HCT116 (cell line): ENCODE measurements around the gene RANBP3L. TPM values are rescaled to one million over a fixed set of nuclear protein-coding genes. Genes with fewer than 3 reads are reported as not detected.
"Not testable (repeated sequence)": the region's sequence is repeated elsewhere in the genome, so short reads cannot be mapped to it uniquely, and the experiment has no call there.

Experiments used
- ATAC-seq: fragments of 200-7000 bp; cut with Tn5 transposase; 2 replicates; pipeline ENCODE4 v1.9.1; 2020; ENCODE audit warnings: mild to moderate bottlenecking, moderate library complexity
- BruUV-seq: library from RNA; stranded (reverse); fragments of 400-500 nt; replicated peaks from 2 replicates; lab custom pipeline; 2021; lab: Mats Ljungman, UMichigan
- CTCF ChIA-PET: fragments of 300-600 bp; sonication (Branson Sonifier 250); formaldehyde crosslinking; loops from one replicate; lab custom pipeline; 2021; ENCODE audit warnings: antibody characterized with exemption; lab: Charles Lee
- POLR2A ChIA-PET: fragments of 300-600, 350-600 bp; sonication (Branson Sonifier 250); formaldehyde crosslinking; loops from one replicate; lab custom pipeline; 2021; ENCODE audit warnings: antibody characterized with exemption; lab: Charles Lee
- RAD21 ChIA-PET, 2 experiments: fragments of 300-600 bp; sonication (Branson Sonifier 250); formaldehyde crosslinking; loops; one replicate each; lab custom pipeline; 2023; ENCODE audit warnings: low total read pairs in 2 of 2; ENCODE audit not compliant: uncharacterized antibody in 2 of 2, unreplicated experiment in 2 of 2, low non-redundant PET in 1 of 2; lab: Charles Lee
- DNase-seq: peaks from one replicate; pipeline ENCODE4 v3.0.0-alpha.2; 2010; ENCODE audit warnings: low read depth, low spot score
- H2AFZ ChIP-seq: fragments of 200-600 bp; shearing (Covaris generic), sonication (generic); 2 replicates; pipeline ENCODE4 v1.6.1; 2017; ENCODE audit warnings: low read depth, mixed run types, mixed read lengths, antibody characterized with exemption, low read length; ENCODE audit not compliant: poor library complexity, severe bottlenecking
- H3K27ac ChIP-seq: 2 replicates; pipeline ENCODE4 v1.5.1; 2012; ENCODE audit warnings: low read depth, low read length
- H3K27me3 ChIP-seq: fragments of 200-600 bp; sonication (generic); 2 replicates; pipeline ENCODE4 v1.6.1; 2016; ENCODE audit warnings: mixed run types, low read length, mixed read lengths; ENCODE audit not compliant: insufficient read depth
- H3K36me3 ChIP-seq, 2 experiments: fragments of 200-500 bp in 1 of 2; fragments of 200-600 bp in 1 of 2; sonication (Bioruptor generic) in 1 of 2; sonication (generic) in 1 of 2; 2 replicates each; pipeline versions ENCODE4 v1.5.1 to v1.6.1; 2014 to 2016; ENCODE audit warnings: low read length in 2 of 2, inconsistent platforms in 1 of 2, mixed read lengths in 1 of 2, mixed run types in 1 of 2; ENCODE audit not compliant: insufficient read depth in 2 of 2, control insufficient read depth in 1 of 2
- H3K4me1 ChIP-seq, 2 experiments: fragments of 200-600 bp in 1 of 2; sonication (generic) in 1 of 2; 2 replicates each; pipeline versions ENCODE4 v1.5.1 to v1.6.1; 2012 to 2017; ENCODE audit warnings: low read length in 2 of 2, inconsistent platforms in 1 of 2, mild to moderate bottlenecking in 1 of 2, mixed read lengths in 1 of 2, mixed run types in 1 of 2, moderate library complexity in 1 of 2; ENCODE audit not compliant: insufficient read depth in 2 of 2, control insufficient read depth in 1 of 2
- H3K4me2 ChIP-seq: fragments of 200-600 bp; sonication (generic); 2 replicates; pipeline ENCODE4 v1.6.1; 2017; ENCODE audit warnings: mixed run types, low read length, mixed read lengths
- H3K4me3 ChIP-seq, 2 experiments: fragments of 200-600 bp in 1 of 2; sonication (generic) in 1 of 2; replicated peaks in 1 of 2; 2 replicates each; pipeline ENCODE4 v1.5.1; 2011 to 2016; ENCODE audit warnings: low read length in 2 of 2, control low read depth in 1 of 2, low read depth in 1 of 2, mild to moderate bottlenecking in 1 of 2, mixed read lengths in 1 of 2, mixed run types in 1 of 2
- H3K79me2 ChIP-seq: fragments of 200-600 bp; sonication (generic); 2 replicates; pipeline ENCODE4 v1.6.1; 2017; ENCODE audit warnings: mild to moderate bottlenecking, mixed run types, low read length, moderate library complexity, mixed read lengths; ENCODE audit not compliant: insufficient read depth
- H3K9ac ChIP-seq: fragments of 200-600 bp; sonication (generic); 2 replicates; pipeline ENCODE4 v1.6.1; 2016; ENCODE audit warnings: low read length, mixed read lengths
- H3K9me2 ChIP-seq: fragments of 200-600 bp; sonication (generic), shearing (Covaris generic); 2 replicates; pipeline ENCODE4 v1.6.1; 2017; ENCODE audit warnings: mixed run types, mild to moderate bottlenecking, moderate library complexity; ENCODE audit not compliant: insufficient read depth
- H3K9me3 ChIP-seq, 2 experiments: fragments of 200-500 bp in 1 of 2; fragments of 200-600 bp in 1 of 2; sonication (Bioruptor generic) in 1 of 2; sonication (generic) in 1 of 2; 2 replicates each; pipeline ENCODE4 v1.6.1; 2014 to 2017; ENCODE audit warnings: low read length in 2 of 2, mixed read lengths in 2 of 2, inconsistent platforms in 1 of 2, low read depth in 1 of 2, mild to moderate bottlenecking in 1 of 2, mixed run types in 1 of 2, moderate library complexity in 1 of 2; ENCODE audit not compliant: control insufficient read depth in 1 of 2, insufficient read depth in 1 of 2
- H4K20me1 ChIP-seq: fragments of 200-600 bp; sonication (generic), shearing (Covaris generic); 2 replicates; pipeline ENCODE4 v1.6.1; 2017; ENCODE audit warnings: mixed run types, mild to moderate bottlenecking, moderate library complexity; ENCODE audit not compliant: insufficient read depth
- CBX3 ChIP-seq: IDR thresholded peaks from 2 replicates; pipeline ENCODE4 v1.6.1; 2012; ENCODE audit warnings: low read depth
- CEBPB ChIP-seq: IDR thresholded peaks from 2 replicates; pipeline ENCODE4 v1.6.1; 2012; ENCODE audit warnings: low read depth
- ELF1 ChIP-seq: IDR thresholded peaks from 2 replicates; pipeline ENCODE4 v1.6.1; 2012; ENCODE audit warnings: low read depth, borderline replicate concordance
- EZH2 ChIP-seq: fragments of 200-600 bp; sonication (generic); IDR thresholded peaks from 2 replicates; pipeline ENCODE4 v1.6.1; 2017; ENCODE audit warnings: antibody characterized with exemption, mixed run types
- EZH2phosphoT487 ChIP-seq: fragments of 200-600 bp; IDR thresholded peaks from 2 replicates; pipeline ENCODE4 v1.6.1; 2018; ENCODE audit warnings: antibody characterized with exemption, borderline replicate concordance
- FOSL1 ChIP-seq: IDR thresholded peaks from 2 replicates; pipeline ENCODE4 v1.6.1; 2012; ENCODE audit warnings: low read depth
- POLR2A ChIP-seq: IDR thresholded peaks from 2 replicates; pipeline ENCODE4 v1.7.0; 2011; ENCODE audit warnings: borderline replicate concordance; ENCODE audit not compliant: insufficient read depth, insufficient read length; ENCODE audit errors: extremely low read depth
- POLR2AphosphoS5 ChIP-seq: IDR thresholded peaks from 2 replicates; pipeline ENCODE4 v1.6.1; 2011; ENCODE audit warnings: mild to moderate bottlenecking, low read depth, low read length, moderate library complexity
- SRF ChIP-seq: IDR thresholded peaks from 2 replicates; pipeline ENCODE4 v1.6.1; 2012; ENCODE audit warnings: low read depth
- ZFX ChIP-seq: fragments of 450-650 bp; IDR thresholded peaks from 2 replicates; pipeline ENCODE4 v1.6.1; 2017
- ZNF274 ChIP-seq: fragments of 200-500 bp; sonication (Bioruptor generic); IDR thresholded peaks from 2 replicates; pipeline ENCODE4 v1.6.1; 2014; ENCODE audit warnings: mild to moderate bottlenecking, low read depth, low read length, inconsistent platforms
- intact Hi-C: fragments of 100-400 bp; cut with micrococcal nuclease; formaldehyde crosslinking; loops from 2 replicates; pipeline ENCODE4 v1.10.0; 2022
- total RNA-seq: library from RNA; stranded (reverse); gene quantifications from one replicate; pipeline ENCODE4 v1.2.1, GENCODE V29; 2021; ENCODE audit not compliant: unreplicated experiment
- TF ChIP-seq, protein P1 (sequence below): IDR thresholded peaks from 2 replicates; pipeline ENCODE4 v1.6.1; 2011; ENCODE audit warnings: mild to moderate bottlenecking, low read length, moderate library complexity; ENCODE audit not compliant: insufficient replicate concordance; ENCODE audit errors: extremely low read depth
- TF ChIP-seq, protein P2 (sequence below), 3 experiments: fragments of 200-600 bp in 1 of 3; sonication (generic) in 1 of 3; IDR thresholded peaks in 2 of 3; conservative IDR thresholded peaks in 1 of 3; 2 replicates each; pipeline ENCODE4 v1.5.1; 2012 to 2017; ENCODE audit warnings: low read depth in 2 of 3, low read length in 2 of 3, antibody characterized with exemption in 1 of 3, borderline replicate concordance in 1 of 3, control low read depth in 1 of 3, mild to moderate bottlenecking in 1 of 3, mixed read lengths in 1 of 3, mixed run types in 1 of 3, moderate library complexity in 1 of 3; ENCODE audit not compliant: insufficient read depth in 1 of 3
- TF ChIP-seq, protein P3 (sequence below): IDR thresholded peaks from 2 replicates; pipeline ENCODE4 v1.6.1; 2012

RANBP3L gene
- total RNA-seq, 1 experiment from 2014 or later: not detected

- ATAC-seq, H3K9me3 ChIP-seq, RAD21 ChIA-PET, H3K27me3 ChIP-seq, H3K9ac ChIP-seq, H3K4me2 ChIP-seq, POLR2A ChIA-PET, intact Hi-C loops, H3K79me2 ChIP-seq, H3K4me3 ChIP-seq, DNase-seq, CTCF ChIA-PET, H3K36me3 ChIP-seq, H3K9me2 ChIP-seq, H3K4me1 ChIP-seq, H4K20me1 ChIP-seq, H3K27ac ChIP-seq, H2AFZ ChIP-seq, BruUV-seq: not testable (repeated sequence)
These were observed 40.0 kb upstream of the RANBP3L start for GRCh38 chr5:36341720-36342119.

DNA sequence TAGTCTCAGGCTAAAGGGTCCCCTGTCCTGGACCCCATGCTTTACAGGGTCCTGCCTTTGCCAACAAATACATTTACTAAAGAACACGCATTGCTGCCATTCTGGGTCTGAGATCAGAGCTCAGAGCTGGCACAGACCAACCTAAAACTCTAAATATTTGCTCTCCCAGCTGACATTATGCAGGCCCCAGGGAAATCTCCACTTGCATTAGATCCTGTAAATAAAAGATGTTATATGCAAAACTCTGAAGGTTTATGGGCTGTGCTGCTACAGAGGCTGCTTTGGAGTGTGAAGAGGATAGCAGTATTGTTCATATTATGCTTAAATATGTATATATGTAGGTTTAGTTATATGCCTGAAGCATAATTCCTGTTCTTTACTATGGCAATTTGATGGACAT lies 35.9 kb upstream of the RANBP3L start:
- Histone ChIP-seq H3K27me3 (no peaks in the 10 kb centered on the region), H3K27ac (no peak overlapping the region), H3K9me2 (no peaks in the 10 kb centered on the region), H4K20me1 (no peaks in the 10 kb centered on the region), H3K4me2 (no peak overlapping the region), H3K4me3 (no peak overlapping the region), H3K9ac (no peak overlapping the region), H3K36me3 (no peaks in the 10 kb centered on the region), H3K9me3 (no peaks in the 10 kb centered on the region), H2AFZ (no peak overlapping the region), H3K79me2 (no peaks in the 10 kb centered on the region), H3K4me1 (no peaks in the 10 kb centered on the region)
- POLR2A ChIA-PET: no interaction called here
- CTCF ChIA-PET: no interaction called here
- intact Hi-C loops: no loop called here
- ATAC-seq (no peak), DNase-seq (no peak)
- BruUV-seq: no TSS peak
- RAD21 ChIA-PET: no interaction called here
- TF ChIP-seq SRF (no peak), ELF1 (no peak), FOSL1 (no peak), EZH2 (no peak), ZNF274 (no peak), CBX3 (no peak), EZH2phosphoT487 (no peak), ZFX (no peak), POLR2AphosphoS5 (no peak), POLR2A (no peak), CEBPB (no peak)
- TF ChIP-seq, protein P1, sequence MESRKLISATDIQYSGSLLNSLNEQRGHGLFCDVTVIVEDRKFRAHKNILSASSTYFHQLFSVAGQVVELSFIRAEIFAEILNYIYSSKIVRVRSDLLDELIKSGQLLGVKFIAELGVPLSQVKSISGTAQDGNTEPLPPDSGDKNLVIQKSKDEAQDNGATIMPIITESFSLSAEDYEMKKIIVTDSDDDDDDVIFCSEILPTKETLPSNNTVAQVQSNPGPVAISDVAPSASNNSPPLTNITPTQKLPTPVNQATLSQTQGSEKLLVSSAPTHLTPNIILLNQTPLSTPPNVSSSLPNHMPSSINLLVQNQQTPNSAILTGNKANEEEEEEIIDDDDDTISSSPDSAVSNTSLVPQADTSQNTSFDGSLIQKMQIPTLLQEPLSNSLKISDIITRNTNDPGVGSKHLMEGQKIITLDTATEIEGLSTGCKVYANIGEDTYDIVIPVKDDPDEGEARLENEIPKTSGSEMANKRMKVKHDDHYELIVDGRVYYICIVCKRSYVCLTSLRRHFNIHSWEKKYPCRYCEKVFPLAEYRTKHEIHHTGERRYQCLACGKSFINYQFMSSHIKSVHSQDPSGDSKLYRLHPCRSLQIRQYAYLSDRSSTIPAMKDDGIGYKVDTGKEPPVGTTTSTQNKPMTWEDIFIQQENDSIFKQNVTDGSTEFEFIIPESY: no peak
- TF ChIP-seq, protein P2, sequence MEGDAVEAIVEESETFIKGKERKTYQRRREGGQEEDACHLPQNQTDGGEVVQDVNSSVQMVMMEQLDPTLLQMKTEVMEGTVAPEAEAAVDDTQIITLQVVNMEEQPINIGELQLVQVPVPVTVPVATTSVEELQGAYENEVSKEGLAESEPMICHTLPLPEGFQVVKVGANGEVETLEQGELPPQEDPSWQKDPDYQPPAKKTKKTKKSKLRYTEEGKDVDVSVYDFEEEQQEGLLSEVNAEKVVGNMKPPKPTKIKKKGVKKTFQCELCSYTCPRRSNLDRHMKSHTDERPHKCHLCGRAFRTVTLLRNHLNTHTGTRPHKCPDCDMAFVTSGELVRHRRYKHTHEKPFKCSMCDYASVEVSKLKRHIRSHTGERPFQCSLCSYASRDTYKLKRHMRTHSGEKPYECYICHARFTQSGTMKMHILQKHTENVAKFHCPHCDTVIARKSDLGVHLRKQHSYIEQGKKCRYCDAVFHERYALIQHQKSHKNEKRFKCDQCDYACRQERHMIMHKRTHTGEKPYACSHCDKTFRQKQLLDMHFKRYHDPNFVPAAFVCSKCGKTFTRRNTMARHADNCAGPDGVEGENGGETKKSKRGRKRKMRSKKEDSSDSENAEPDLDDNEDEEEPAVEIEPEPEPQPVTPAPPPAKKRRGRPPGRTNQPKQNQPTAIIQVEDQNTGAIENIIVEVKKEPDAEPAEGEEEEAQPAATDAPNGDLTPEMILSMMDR (IDR thresholded peaks at IDR 0.05 in 2 of 3, conservative IDR thresholded peaks at IDR 0.05 in 1 of 3; ENCODE audit: borderline replicate concordance in 1 of 3, insufficient read depth in 1 of 3, low read depth in 2 of 3, low read length in 2 of 3): no peak
- TF ChIP-seq, protein P3, sequence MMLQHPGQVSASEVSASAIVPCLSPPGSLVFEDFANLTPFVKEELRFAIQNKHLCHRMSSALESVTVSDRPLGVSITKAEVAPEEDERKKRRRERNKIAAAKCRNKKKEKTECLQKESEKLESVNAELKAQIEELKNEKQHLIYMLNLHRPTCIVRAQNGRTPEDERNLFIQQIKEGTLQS: no peak
